Gastroesophageal sphincter (tissue), 3 donors: Measurements from ENCODE around the gene NGB.

Source experiments
- POLR2A ChIP-seq, 2 donors: fragments of 450-650 bp; IDR thresholded peaks; one replicate each; pipeline ENCODE4 v1.6.1; 2017; ENCODE audit warnings: antibody characterized with exemption in 2 of 2, mild to moderate bottlenecking in 2 of 2, moderate library complexity in 1 of 2
- POLR2AphosphoS5 ChIP-seq: sonication (generic); formaldehyde crosslinking; IDR thresholded peaks from one replicate; pipeline ENCODE4 v1.6.1; 2017; ENCODE audit warnings: antibody characterized with exemption
- TF ChIP-seq, protein P1 (sequence below), 4 experiments: fragments of 200-600 bp in 2 of 4; fragments of 450-650 bp in 2 of 4; sonication (generic) in 1 of 4; IDR thresholded peaks; one replicate each; pipeline ENCODE4 v1.5.1; 2017 to 2019; ENCODE audit warnings: antibody characterized with exemption in 4 of 4, mild to moderate bottlenecking in 2 of 4, moderate library complexity in 2 of 4

DNA sequence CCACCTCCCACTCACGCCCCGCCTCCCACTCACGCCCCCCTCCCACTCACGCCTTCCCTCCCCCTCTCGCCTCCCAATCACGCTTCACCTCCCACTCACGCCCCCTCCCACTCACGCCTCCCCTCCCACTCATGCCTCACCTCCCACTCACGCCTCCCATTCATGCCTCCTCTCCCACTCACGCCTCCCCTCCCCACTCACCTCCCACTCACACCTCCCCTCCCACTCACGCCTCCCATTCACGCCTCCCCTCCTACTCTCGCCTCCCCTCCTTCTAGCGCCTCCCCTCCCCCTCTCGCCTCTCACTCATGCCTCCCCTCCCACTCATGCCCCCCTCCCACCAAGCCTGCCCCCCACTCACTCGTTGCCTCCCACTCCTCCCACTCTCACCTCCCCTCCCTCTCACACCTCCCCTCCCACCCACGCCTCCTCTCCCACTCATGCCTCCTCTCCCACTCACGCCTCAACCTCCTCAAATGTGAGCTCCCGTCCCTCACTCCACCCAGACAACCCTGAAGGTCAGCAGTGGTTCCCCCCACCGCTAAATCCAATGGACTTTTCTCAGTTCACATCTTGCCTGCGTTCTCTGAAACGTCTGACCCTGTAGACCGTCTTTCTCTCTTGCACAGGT lies 49.6 kb downstream of the NGB start:
- no peak for TF ChIP-seq POLR2AphosphoS5
- TF ChIP-seq POLR2A (IDR thresholded peaks at IDR 0.05) = no peak
- TF ChIP-seq, protein P1, sequence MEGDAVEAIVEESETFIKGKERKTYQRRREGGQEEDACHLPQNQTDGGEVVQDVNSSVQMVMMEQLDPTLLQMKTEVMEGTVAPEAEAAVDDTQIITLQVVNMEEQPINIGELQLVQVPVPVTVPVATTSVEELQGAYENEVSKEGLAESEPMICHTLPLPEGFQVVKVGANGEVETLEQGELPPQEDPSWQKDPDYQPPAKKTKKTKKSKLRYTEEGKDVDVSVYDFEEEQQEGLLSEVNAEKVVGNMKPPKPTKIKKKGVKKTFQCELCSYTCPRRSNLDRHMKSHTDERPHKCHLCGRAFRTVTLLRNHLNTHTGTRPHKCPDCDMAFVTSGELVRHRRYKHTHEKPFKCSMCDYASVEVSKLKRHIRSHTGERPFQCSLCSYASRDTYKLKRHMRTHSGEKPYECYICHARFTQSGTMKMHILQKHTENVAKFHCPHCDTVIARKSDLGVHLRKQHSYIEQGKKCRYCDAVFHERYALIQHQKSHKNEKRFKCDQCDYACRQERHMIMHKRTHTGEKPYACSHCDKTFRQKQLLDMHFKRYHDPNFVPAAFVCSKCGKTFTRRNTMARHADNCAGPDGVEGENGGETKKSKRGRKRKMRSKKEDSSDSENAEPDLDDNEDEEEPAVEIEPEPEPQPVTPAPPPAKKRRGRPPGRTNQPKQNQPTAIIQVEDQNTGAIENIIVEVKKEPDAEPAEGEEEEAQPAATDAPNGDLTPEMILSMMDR (IDR thresholded peaks at IDR 0.05) = no peak
